ENCODE measurements around the gene FOLH1.
A peak's percentile ranks its signal among the peaks of the same experiment; 100 is the strongest.
"Not testable (repeated sequence)": the region's sequence is repeated elsewhere in the genome, so short reads cannot be mapped to it uniquely, and the experiment has no call there.

The FOLH1 gene

DNA sequence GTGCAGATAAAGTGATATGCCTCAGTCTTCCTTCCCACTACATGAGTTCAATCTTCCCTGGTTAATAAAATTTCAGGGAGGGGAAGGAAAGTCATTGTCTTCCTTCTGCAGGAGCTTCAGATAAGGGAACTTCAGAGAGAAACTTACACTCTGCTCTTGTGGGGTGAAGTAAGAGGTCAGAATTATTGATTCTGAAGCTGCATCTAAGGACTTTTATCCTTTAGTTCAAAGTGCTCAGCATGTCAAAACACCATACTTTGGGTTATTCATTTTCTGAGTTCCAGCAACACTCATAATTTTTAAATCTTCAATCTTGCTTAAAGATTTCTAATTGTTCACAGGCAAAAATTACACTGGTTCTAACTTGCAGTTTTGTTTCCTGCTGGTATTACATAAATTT, 33.0 kb downstream of the FOLH1 start:
- not testable (repeated sequence) for DNase-seq

DNA sequence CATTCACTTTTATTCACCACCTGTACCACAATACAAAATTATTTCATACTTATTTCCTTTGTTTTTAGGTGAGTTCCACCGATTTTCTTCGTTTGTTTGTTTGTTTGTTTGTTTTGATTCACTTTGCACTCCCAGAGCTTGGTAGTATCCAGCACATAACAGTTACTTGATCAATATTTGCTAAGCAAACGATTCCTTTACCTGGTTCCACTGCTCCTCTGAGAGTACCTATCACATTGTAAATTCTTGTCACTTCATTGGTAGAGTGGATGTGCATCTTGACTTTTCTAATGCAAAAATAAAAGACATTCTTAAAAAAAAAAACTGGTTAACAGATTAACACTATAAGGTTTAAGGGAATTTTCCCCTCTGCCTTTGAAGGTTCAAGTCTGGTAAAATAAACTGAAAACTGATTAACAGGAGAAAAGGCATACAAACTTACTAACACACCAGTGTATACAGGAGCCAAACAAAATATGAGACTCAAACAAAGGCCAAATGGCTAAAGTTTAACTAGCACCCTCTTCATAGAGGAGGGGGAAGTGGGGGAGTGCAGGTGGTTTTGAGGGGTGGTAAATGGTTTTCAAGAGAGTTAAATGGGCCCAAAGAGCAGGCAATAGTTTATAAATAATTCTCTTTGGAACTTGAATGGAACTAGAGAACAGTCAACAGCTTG, 33.6 kb downstream of the FOLH1 start:
- DNase-seq = not testable (repeated sequence)

DNA sequence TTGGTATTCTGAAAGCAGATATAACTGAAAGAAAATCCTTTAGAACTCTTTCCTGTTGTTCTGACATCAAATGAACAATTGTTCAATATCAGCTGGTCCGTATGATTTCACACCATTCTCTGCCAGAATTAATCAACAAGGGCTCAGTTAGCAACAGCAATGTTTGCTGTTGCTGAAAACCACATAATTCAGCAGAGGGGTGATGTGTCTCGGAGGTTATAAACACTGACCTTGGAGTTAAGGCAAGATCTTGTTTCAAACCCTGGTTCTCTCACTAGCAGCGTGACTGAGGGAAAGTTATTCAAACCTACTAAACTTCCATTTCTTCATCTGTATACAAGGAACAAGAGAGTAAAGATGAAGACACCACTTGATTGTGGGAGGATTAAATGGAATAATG, 36.8 kb downstream of the FOLH1 start:
- not testable (repeated sequence) for DNase-seq

DNA sequence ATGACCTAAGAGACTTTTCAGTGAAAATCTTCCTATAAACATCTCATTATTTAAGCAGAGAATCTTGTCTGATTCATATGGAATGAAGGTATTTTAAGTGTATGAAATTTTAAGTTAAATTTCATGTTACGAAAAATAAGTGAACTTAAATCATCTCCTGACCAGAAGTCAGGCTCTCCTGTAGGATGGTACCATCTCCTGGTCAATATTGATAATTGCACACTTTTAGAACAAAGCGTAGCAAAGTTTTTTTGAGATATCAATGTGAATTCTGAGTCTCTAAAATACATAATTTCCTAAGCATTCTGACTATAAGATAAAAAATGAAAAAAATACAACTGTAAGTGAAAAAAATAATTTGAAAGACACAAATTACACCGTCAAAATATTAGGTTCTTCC, 38.8 kb downstream of the FOLH1 start:
- DNase-seq = peak in 1 of 2 experiments; percentile 6

DNA sequence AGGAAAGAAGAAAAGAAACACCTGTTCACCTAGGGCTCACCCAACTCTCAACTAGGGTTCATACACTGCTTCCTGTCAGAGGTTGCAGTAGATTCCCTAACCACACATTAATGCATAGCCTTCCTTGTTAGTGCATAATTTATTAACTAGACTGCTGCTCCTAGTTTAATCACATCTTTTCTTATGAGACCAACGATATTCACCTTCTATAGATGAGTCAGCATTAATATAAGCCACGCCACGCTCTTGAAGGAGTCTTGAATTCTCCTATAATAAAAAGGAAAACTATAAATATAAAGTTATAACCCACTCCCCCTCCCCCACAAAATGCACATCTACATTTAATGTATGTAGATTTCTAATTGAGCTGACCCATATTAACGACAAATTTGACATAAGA, 39.4 kb downstream of the FOLH1 start:
- DNase-seq = not testable (repeated sequence)

DNA sequence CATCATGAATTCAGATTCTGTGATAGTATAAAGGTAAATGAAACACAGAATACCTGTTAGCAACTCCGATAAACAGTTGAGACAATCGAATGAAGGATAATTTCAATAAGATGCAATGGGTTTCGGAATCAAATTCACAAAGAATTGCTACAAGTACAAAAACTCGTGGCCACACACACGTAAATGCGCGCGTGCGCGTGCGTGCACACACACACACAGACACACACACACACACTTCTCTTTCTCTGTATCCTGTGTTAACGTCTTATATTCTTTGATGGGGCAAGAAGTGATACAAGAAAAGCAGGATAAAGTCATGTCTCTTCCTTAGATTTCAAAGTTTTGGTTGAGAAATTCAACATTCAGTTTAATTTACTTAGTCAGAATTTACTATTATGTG, 57.2 kb downstream of the FOLH1 start:
- DNase-seq = no peak

DNA sequence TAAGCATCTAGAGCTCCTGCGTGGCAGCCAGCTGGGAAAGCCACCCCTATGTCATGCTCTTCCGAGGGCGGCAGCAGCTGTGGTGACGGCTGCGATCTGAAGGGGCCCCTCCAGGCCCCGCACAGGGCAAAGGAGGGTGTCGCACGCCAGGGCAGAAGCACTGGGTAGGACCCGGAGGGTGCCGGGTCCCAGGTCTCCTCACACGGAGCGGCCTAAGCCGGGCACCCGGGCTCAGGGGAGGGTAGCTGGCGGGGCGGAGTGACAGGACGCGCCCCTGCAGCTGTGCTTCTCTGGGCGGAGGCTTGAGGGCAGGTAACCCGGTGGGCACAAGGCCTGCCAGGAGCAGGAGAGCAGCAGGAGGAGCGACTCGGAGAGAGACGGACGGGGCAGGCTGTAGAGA, 106.0 kb downstream of the FOLH1 start:
- DNase-seq = not testable (repeated sequence)
